ENCODE results near the gene SLC25A1.
"Not testable (repeated sequence)": the region's sequence is repeated elsewhere in the genome, so short reads cannot be mapped to it uniquely, and the experiment has no call there.

The SLC25A1 gene

GRCh38 chr22:19169002-19169946 is 9.3 kb downstream of the SLC25A1 start:
- FAIRE-seq (no peak), DNase-seq (ENCODE audit: insufficient read length) (no peak)
- TF ChIP-seq TAF1 (IDR thresholded peaks at IDR 0.05; ENCODE audit: borderline replicate concordance, low read depth, low read length) (no peak), POLR2AphosphoS5 (IDR thresholded peaks at IDR 0.05; ENCODE audit: low read depth, low read length) (no peak), POLR2A (IDR thresholded peaks at IDR 0.05; ENCODE audit: low read depth, low read length) (no peak)

GRCh38 chr22:19168088-19168890 is 10.2 kb downstream of the SLC25A1 start:
- no peak for FAIRE-seq
- no peak for TF ChIP-seq POLR2AphosphoS5 (IDR thresholded peaks at IDR 0.05; ENCODE audit: low read depth, low read length)
- TF ChIP-seq POLR2A (IDR thresholded peaks at IDR 0.05; ENCODE audit: low read depth, low read length), result no peak
- no peak for TF ChIP-seq TAF1 (IDR thresholded peaks at IDR 0.05; ENCODE audit: borderline replicate concordance, low read depth, low read length)
- no peak for DNase-seq (ENCODE audit: insufficient read length)

GRCh38 chr22:19167106-19167869 is 11.2 kb downstream of the SLC25A1 start:
- DNase-seq (ENCODE audit: insufficient read length) (no peak), FAIRE-seq (no peak)
- TF ChIP-seq TAF1 (IDR thresholded peaks at IDR 0.05; ENCODE audit: borderline replicate concordance, low read depth, low read length) (no peak), POLR2AphosphoS5 (IDR thresholded peaks at IDR 0.05; ENCODE audit: low read depth, low read length) (no peak), POLR2A (IDR thresholded peaks at IDR 0.05; ENCODE audit: low read depth, low read length) (no peak)

GRCh38 chr22:19166421-19166820 is 12.1 kb downstream of the SLC25A1 start:
- DNase-seq (ENCODE audit: insufficient read length) (no peak), FAIRE-seq (no peak)
- no peak for TF ChIP-seq TAF1 (IDR thresholded peaks at IDR 0.05; ENCODE audit: borderline replicate concordance, low read depth, low read length)
- TF ChIP-seq POLR2A (IDR thresholded peaks at IDR 0.05; ENCODE audit: low read depth, low read length), result no peak

- DNase-seq (ENCODE audit: insufficient read length) (no peak), FAIRE-seq (no peak)
- TF ChIP-seq TAF1 (IDR thresholded peaks at IDR 0.05; ENCODE audit: borderline replicate concordance, low read depth, low read length), result no peak
Measured at GRCh38 chr22:19164425-19164824, 14.1 kb downstream of the SLC25A1 start.

- not testable (repeated sequence) for DNase-seq (ENCODE audit: insufficient read length); FAIRE-seq
Measured at GRCh38 chr22:19158649-19159048, 19.9 kb downstream of the SLC25A1 start.

- FAIRE-seq, result not testable (repeated sequence)
Measured at GRCh38 chr22:19156109-19156508, 22.4 kb downstream of the SLC25A1 start.

GRCh38 chr22:19152942-19153883 is 25.3 kb downstream of the SLC25A1 start:
- no peak for TF ChIP-seq POLR2A (IDR thresholded peaks at IDR 0.05; ENCODE audit: low read depth, low read length)
- TF ChIP-seq TAF1 (IDR thresholded peaks at IDR 0.05; ENCODE audit: borderline replicate concordance, low read depth, low read length), result no peak
- TF ChIP-seq POLR2AphosphoS5 (IDR thresholded peaks at IDR 0.05; ENCODE audit: low read depth, low read length), result no peak
- DNase-seq (ENCODE audit: insufficient read length) (no peak), FAIRE-seq (no peak)

More at GRCh38 chr22:19156109-19156508, 22.4 kb downstream of the SLC25A1 start:
- DNase-seq (ENCODE audit: insufficient read length), result not testable (repeated sequence)

- no peak for DNase-seq (ENCODE audit: insufficient read length)
- TF ChIP-seq POLR2A (IDR thresholded peaks at IDR 0.05; ENCODE audit: low read depth, low read length) (no peak), POLR2AphosphoS5 (IDR thresholded peaks at IDR 0.05; ENCODE audit: low read depth, low read length) (no peak), TAF1 (IDR thresholded peaks at IDR 0.05; ENCODE audit: borderline replicate concordance, low read depth, low read length) (no peak)
- no peak for FAIRE-seq
Measured at GRCh38 chr22:19151329-19152191, 27.0 kb downstream of the SLC25A1 start.

Measured in GM12892 (cell line).